ENCODE results near the gene APOBEC3C. TPM values are rescaled to one million over a fixed set of nuclear protein-coding genes. Genes with fewer than 3 reads are reported as not detected.

APOBEC3C gene
- total and polyA plus RNA-seq, 7 experiments from 2014 or later = 16.4 to 102 (median 41.2) TPM

DNA sequence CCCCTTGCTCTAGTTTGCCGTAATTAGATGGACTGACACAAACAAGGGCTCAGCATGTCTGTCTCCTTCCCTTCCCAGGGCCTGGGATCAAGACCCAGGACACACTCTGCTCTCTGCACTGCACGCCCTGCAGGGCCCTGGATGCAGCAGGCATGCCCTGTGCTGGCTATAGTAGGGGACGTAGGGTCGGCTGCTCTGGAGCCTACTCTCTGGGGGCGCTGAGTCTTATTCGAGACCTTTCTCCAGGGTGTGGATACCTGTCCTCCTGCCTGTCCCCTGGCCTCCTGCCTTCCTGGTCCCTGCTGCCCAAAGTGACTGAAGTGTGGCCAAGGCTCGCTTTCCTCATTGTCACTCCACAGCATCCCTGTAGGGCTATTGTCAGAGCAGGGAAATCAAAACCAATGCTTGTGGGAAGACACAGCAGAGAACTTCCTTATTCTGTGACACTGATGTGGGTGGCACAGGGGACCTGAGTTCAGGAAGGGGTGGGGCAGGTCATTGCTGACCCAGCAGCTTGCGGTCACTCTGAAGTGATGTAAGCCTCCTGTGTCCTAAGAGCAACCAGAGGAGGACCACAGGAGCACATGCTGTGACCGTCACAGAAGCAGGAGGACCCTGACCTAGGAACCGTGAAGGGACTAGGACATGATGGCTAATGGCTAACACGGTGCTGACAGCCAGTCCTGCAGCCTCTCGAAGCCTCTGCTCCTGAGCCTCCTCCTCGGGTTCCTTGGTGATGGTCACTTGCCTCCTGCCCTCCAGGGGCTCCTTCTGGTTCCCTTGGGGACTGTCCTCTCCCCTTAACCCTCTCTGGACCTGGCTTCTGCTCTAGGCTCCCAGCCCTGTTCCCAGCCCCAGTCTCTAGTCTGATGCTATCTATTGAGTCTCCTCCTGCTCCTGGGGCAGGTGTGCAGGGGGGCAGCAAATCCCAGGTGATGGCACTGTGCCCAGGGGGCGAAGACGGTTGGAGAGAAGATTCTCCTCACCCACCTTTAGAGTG lies 46.3 kb upstream of the APOBEC3C start:
- ATAC-seq = peak; percentile 91
- H3K27me3 Mint-ChIP-seq = peaks cover 0 to 18% (median 13%) of the 10 kb centered on the region in 5 donors
- POLR2A ChIA-PET = no interaction called here

GRCh38 chr22:38968801-38969200 lies 45.3 kb upstream of the APOBEC3C start:
- DNase-seq = no peak
- no peaks in the 10 kb centered on the region for H3K36me3 ChIP-seq (ENCODE audit: control insufficient read depth in 2 of 3, insufficient read depth in 3 of 3, low read length in 3 of 3)
- Mint-ChIP-seq H3K4me3 (no peak overlapping the region), H3K27ac (peak overlapping the region in 2 of 9 donors; percentile 52 to 78), H3K9me3 (no peaks in the 10 kb centered on the region), H3K27me3 (peaks cover 0 to 18% (median 15%) of the 10 kb centered on the region in 5 donors), H3K36me3 (no peaks in the 10 kb centered on the region), H3K4me1 (peaks cover 0 to 31% (median 0%) of the 10 kb centered on the region in 7 donors)
- POLR2A ChIA-PET = interaction anchor here (0.6 kb wide), 1 partner anchor 10 kb away, joined by 3 read pairs; no protein-coding TSS in a partner anchor
- no peak overlapping the region for H3K4me3 ChIP-seq (ENCODE audit: low read length)
- intact Hi-C loops (cut with micrococcal nuclease) = no loop called here
- H3K27me3 ChIP-seq (ENCODE audit: control insufficient read depth in 2 of 2, insufficient read depth in 2 of 2, low read length in 2 of 2) = no peaks in the 10 kb centered on the region
- no peak overlapping the region for H3K27ac ChIP-seq (ENCODE audit: low read depth, low read length)
- H3K9me3 ChIP-seq (ENCODE audit: control insufficient read depth in 2 of 3, low read length in 3 of 3) = no peaks in the 10 kb centered on the region
- no peaks in the 10 kb centered on the region for H3K4me1 ChIP-seq (ENCODE audit: control insufficient read depth in 2 of 2, insufficient read depth in 2 of 2, low read length in 2 of 2)
- CTCF ChIA-PET = interaction anchor here (0.8 kb wide), 1 partner anchor 34 kb away, joined by 3 read pairs; no protein-coding TSS in a partner anchor
- ATAC-seq = no peak

More for the DNA sequence above, 46.3 kb upstream of the APOBEC3C start:
- no peak for DNase-seq
- Histone ChIP-seq H3K4me1 (ENCODE audit: control insufficient read depth in 2 of 2, insufficient read depth in 2 of 2, low read length in 2 of 2) (no peaks in the 10 kb centered on the region), H3K36me3 (ENCODE audit: control insufficient read depth in 2 of 3, insufficient read depth in 3 of 3, low read length in 3 of 3) (no peaks in the 10 kb centered on the region), H3K9me3 (ENCODE audit: control insufficient read depth in 2 of 3, low read length in 3 of 3) (no peaks in the 10 kb centered on the region), H3K27me3 (ENCODE audit: control insufficient read depth in 2 of 2, insufficient read depth in 2 of 2, low read length in 2 of 2) (no peaks in the 10 kb centered on the region), H3K27ac (ENCODE audit: low read depth, low read length) (no peak overlapping the region), H3K4me3 (ENCODE audit: low read length) (no peak overlapping the region)
- Mint-ChIP-seq H3K9me3 (no peaks in the 10 kb centered on the region), H3K4me1 (peaks cover 0 to 26% (median 0%) of the 10 kb centered on the region in 7 donors), H3K27ac (peak overlapping the region in 2 of 9 donors; percentile 30 to 52), H3K36me3 (no peaks in the 10 kb centered on the region), H3K4me3 (no peak overlapping the region)
- intact Hi-C loops (cut with micrococcal nuclease) = no loop called here
- CTCF ChIA-PET = no interaction called here

DNA sequence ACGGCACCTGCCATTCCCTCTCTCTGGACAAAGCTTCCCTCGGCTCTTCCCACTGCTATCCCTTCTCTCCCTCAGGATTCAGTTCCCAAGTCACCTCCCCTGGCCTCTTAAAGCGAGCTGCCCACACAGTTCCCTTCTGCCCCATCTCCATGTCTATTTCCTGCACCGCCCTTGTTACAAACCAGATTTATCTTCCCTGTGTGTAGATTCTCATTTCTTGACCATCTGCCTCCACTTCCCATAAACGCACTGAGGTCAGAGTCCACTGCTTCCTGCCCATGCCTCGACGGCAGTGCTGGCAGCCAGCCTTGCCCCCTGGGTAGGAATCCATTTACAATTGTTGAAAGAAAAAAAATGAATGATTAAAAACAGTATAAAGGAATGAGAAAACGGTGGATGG lies 43.5 kb upstream of the APOBEC3C start:
- H3K27ac ChIP-seq (ENCODE audit: low read depth, low read length) = no peak overlapping the region
- DNase-seq (no peak), ATAC-seq (no peak)
- intact Hi-C loops (cut with micrococcal nuclease) = no loop called here
- H3K9me3 ChIP-seq (ENCODE audit: control insufficient read depth in 2 of 3, low read length in 3 of 3) = no peaks in the 10 kb centered on the region
- H3K4me3 ChIP-seq (ENCODE audit: low read length) = no peak overlapping the region
- peaks cover 0 to 29% (median 0%) of the 10 kb centered on the region in 7 donors for H3K4me1 Mint-ChIP-seq
- H3K36me3 ChIP-seq (ENCODE audit: control insufficient read depth in 2 of 3, insufficient read depth in 3 of 3, low read length in 3 of 3) = no peaks in the 10 kb centered on the region
- no peaks in the 10 kb centered on the region for H3K27me3 ChIP-seq (ENCODE audit: control insufficient read depth in 2 of 2, insufficient read depth in 2 of 2, low read length in 2 of 2)
- CTCF ChIA-PET = interaction anchor here (4.9 kb wide), 1 partner anchor 31 kb away, joined by 36 read pairs; no protein-coding TSS in a partner anchor
- no peaks in the 10 kb centered on the region for H3K4me1 ChIP-seq (ENCODE audit: control insufficient read depth in 2 of 2, insufficient read depth in 2 of 2, low read length in 2 of 2)
- POLR2A ChIA-PET = no interaction called here
- H3K36me3 Mint-ChIP-seq = no peaks in the 10 kb centered on the region
- H3K9me3 Mint-ChIP-seq = no peaks in the 10 kb centered on the region
- peaks cover 0 to 18% (median 15%) of the 10 kb centered on the region in 5 donors for H3K27me3 Mint-ChIP-seq
- no peak overlapping the region for H3K27ac Mint-ChIP-seq
- H3K4me3 Mint-ChIP-seq = no peak overlapping the region

DNA sequence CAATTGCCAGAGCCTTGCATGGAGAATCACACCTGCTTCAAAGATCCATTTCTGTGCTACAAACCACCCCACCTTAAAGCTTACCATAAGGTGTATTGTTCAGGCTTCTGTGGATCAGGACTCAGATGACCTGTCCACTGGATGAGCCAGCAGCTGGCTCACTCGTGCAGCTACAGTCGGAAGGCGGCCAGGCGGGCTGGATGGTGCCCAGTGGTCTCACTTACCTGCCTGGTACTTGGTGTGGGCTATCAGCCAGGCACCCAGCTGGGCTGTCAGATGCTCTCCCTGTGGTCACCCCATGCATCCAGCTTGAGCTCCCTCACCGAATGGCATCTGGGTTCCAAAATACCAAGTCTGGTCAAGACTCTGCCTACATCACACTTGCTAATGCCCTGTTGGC lies 42.9 kb upstream of the APOBEC3C start:
- H3K27ac ChIP-seq (ENCODE audit: low read depth, low read length) = no peak overlapping the region
- Mint-ChIP-seq H3K36me3 (no peaks in the 10 kb centered on the region), H3K27me3 (peaks cover 0 to 18% (median 16%) of the 10 kb centered on the region in 5 donors), H3K9me3 (no peaks in the 10 kb centered on the region), H3K4me3 (no peak overlapping the region), H3K27ac (no peak overlapping the region), H3K4me1 (peaks cover 0 to 29% (median 0%) of the 10 kb centered on the region in 7 donors)
- ChIA-PET CTCF (interaction anchor here (0.6 to 4.9 kb wide), 3 partner anchors 31 to 100 kb away, joined by 3 to 36 read pairs (median 3); no protein-coding TSS in a partner anchor), POLR2A (no interaction called here)
- H3K4me3 ChIP-seq (ENCODE audit: low read length) = no peak overlapping the region
- intact Hi-C loops (cut with micrococcal nuclease) = no loop called here
- H3K27me3 ChIP-seq (ENCODE audit: control insufficient read depth in 2 of 2, insufficient read depth in 2 of 2, low read length in 2 of 2) = no peaks in the 10 kb centered on the region
- no peaks in the 10 kb centered on the region for H3K36me3 ChIP-seq (ENCODE audit: control insufficient read depth in 2 of 3, insufficient read depth in 3 of 3, low read length in 3 of 3)
- no peak for ATAC-seq
- H3K9me3 ChIP-seq (ENCODE audit: control insufficient read depth in 2 of 3, low read length in 3 of 3) = no peaks in the 10 kb centered on the region
- DNase-seq = no peak
- H3K4me1 ChIP-seq (ENCODE audit: control insufficient read depth in 2 of 2, insufficient read depth in 2 of 2, low read length in 2 of 2) = no peaks in the 10 kb centered on the region

- Mint-ChIP-seq H3K9me3 (no peaks in the 10 kb centered on the region), H3K36me3 (no peaks in the 10 kb centered on the region), H3K27ac (peak overlapping the region in 1 of 9 donors; percentile 20), H3K27me3 (peaks cover 0 to 18% (median 14%) of the 10 kb centered on the region in 5 donors), H3K4me1 (peaks cover 0 to 28% (median 0%) of the 10 kb centered on the region in 7 donors), H3K4me3 (no peak overlapping the region)
- POLR2A ChIA-PET = no interaction called here
- H3K27ac ChIP-seq (ENCODE audit: low read depth, low read length) = no peak overlapping the region
- H3K9me3 ChIP-seq (ENCODE audit: control insufficient read depth in 2 of 3, low read length in 3 of 3) = no peaks in the 10 kb centered on the region
- CTCF ChIA-PET = interaction anchor here (0.6 to 4.9 kb wide), 3 partner anchors 30 to 101 kb away, joined by 3 to 36 read pairs (median 3); no protein-coding TSS in a partner anchor
- H3K4me1 ChIP-seq (ENCODE audit: control insufficient read depth in 2 of 2, insufficient read depth in 2 of 2, low read length in 2 of 2) = no peaks in the 10 kb centered on the region
- no peaks in the 10 kb centered on the region for H3K27me3 ChIP-seq (ENCODE audit: control insufficient read depth in 2 of 2, insufficient read depth in 2 of 2, low read length in 2 of 2)
- intact Hi-C loops (cut with micrococcal nuclease) = no loop called here
- H3K4me3 ChIP-seq (ENCODE audit: low read length) = no peak overlapping the region
- H3K36me3 ChIP-seq (ENCODE audit: control insufficient read depth in 2 of 3, insufficient read depth in 3 of 3, low read length in 3 of 3) = no peaks in the 10 kb centered on the region
- DNase-seq (no peak), ATAC-seq (no peak)
Observed at GRCh38 chr22:38971791-38972190, 42.3 kb upstream of the APOBEC3C start.

DNA sequence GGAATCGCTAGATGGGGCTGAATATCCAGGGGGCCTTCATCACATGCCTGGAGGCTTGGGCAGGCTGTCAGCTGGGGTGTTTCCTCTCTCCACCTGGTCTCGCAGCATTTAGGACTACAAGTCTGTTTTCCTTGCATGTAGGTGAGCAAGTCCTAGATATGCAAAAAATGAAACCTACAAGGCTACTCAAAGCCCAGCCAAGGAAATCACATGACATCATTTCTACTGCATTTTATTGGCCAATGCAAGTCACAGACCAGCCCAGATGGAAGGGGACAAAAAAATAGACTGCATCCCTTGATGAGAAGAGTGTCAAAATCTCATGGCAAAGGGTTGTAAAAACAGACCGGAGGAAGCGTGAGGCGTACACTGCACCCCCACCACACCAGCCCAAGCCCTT lies 41.5 kb upstream of the APOBEC3C start:
- Mint-ChIP-seq H3K27me3 (peaks cover 0 to 19% (median 11%) of the 10 kb centered on the region in 5 donors), H3K9me3 (peaks cover 0 to 3% (median 0%) of the 10 kb centered on the region in 11 donors), H3K4me1 (peaks cover 0 to 25% (median 0%) of the 10 kb centered on the region in 7 donors), H3K27ac (no peak overlapping the region), H3K4me3 (no peak overlapping the region), H3K36me3 (peaks cover 0 to 2% (median 0%) of the 10 kb centered on the region in 5 donors)
- H3K27ac ChIP-seq (ENCODE audit: low read depth, low read length) = no peak overlapping the region
- no peaks in the 10 kb centered on the region for H3K36me3 ChIP-seq (ENCODE audit: control insufficient read depth in 2 of 3, insufficient read depth in 3 of 3, low read length in 3 of 3)
- no peak for ATAC-seq
- intact Hi-C loops (cut with micrococcal nuclease) = no loop called here
- H3K4me1 ChIP-seq (ENCODE audit: control insufficient read depth in 2 of 2, insufficient read depth in 2 of 2, low read length in 2 of 2) = no peaks in the 10 kb centered on the region
- no peak overlapping the region for H3K4me3 ChIP-seq (ENCODE audit: low read length)
- CTCF ChIA-PET = interaction anchor here (2.1 to 4.9 kb wide), 2 partner anchors 29 to 35 kb away, joined by 8 to 36 read pairs; no protein-coding TSS in a partner anchor
- no peak for DNase-seq
- no peaks in the 10 kb centered on the region for H3K27me3 ChIP-seq (ENCODE audit: control insufficient read depth in 2 of 2, insufficient read depth in 2 of 2, low read length in 2 of 2)
- no peaks in the 10 kb centered on the region for H3K9me3 ChIP-seq (ENCODE audit: control insufficient read depth in 2 of 3, low read length in 3 of 3)
- POLR2A ChIA-PET = interaction anchor here (0.9 kb wide), 1 partner anchor 42 kb away, joined by 3 read pairs; the partner anchor contains the start of gene APOBEC3C

Data from naive thymus-derived CD4-positive, alpha-beta T cell (primary cell).